GM18502 (cell line): Measurements from ENCODE around the gene PLEKHA7.
"Not testable (repeated sequence)": the region's sequence is repeated elsewhere in the genome, so short reads cannot be mapped to it uniquely, and the experiment has no call there.

Experiments
- ATAC-seq: cut with Tn5 transposase; IDR thresholded peaks from one replicate; pipeline ENCODE4 v1.9.1; 2021; ENCODE audit warnings: mild to moderate bottlenecking; ENCODE audit not compliant: unreplicated experiment, poor library complexity

Gene PLEKHA7

DNA sequence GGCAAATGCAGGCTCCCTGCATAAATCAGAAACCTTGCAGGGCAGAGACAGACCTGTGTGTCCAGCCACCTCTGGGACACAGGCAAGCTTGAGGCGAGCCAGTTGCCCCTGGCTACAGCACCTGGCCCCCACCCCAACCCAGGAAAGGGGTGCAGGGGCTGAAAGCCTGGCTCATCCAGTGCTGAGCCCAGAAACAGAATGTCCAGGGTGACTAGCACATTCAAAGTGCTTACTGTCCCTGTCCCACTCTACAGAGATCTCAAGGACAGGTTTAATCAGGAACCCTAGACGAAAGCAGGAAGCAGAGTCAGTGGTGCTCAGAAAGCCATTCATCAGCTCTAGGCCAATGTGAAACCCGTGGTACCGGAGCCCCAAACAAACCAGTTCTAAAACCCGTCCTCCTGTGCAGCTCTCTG lies 31.9 kb downstream of the PLEKHA7 start:
- no peak for ATAC-seq

GRCh38 chr11:16981651-16982194 lies 32.5 kb downstream of the PLEKHA7 start:
- no peak for ATAC-seq

GRCh38 chr11:16979703-16980622 lies 34.3 kb downstream of the PLEKHA7 start:
- ATAC-seq = no peak

- no peak for ATAC-seq
Measured at GRCh38 chr11:16977994-16978315, 36.3 kb downstream of the PLEKHA7 start.

DNA sequence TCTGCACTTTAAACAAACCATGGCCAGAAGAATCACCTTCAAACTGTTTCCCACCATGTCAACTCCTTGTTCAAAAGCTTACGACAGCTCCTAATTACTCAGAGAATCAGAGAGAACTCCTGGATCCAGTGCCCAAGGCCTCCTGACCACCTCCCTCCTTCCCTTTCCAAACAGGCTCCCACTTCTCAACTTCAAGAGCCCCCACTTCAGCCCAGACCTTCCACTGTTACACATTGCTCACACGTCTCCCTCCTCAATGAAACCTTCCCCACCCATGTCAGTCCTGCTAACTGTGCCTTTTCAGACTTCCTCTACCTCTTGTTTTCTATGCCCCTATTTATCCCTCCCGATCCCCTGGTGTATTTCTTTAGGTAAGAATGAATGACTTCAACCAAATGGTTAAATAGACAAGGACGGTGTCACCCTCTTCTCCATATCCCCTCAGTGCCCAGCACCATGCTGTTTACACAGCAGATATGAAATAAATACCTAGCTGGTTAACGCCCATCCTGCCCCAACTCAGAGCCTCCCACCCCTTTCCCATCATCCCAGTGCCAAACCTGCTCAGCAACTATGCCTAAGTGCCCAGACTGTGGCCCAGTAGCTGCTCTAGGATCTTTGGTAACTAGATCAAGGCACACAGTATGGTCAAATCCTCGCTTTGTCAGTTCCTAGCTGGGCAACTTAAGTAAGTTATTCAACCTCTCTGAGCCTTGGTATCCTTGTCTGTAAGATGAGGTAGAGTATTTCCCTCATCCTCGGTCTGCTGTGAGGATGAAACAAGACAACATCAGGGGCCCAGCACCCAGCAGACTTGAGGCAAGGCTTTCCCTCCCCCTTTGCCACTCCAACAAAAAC lies 36.8 kb downstream of the PLEKHA7 start:
- no peak for ATAC-seq

GRCh38 chr11:16976379-16976778 lies 37.8 kb downstream of the PLEKHA7 start:
- ATAC-seq = no peak

DNA sequence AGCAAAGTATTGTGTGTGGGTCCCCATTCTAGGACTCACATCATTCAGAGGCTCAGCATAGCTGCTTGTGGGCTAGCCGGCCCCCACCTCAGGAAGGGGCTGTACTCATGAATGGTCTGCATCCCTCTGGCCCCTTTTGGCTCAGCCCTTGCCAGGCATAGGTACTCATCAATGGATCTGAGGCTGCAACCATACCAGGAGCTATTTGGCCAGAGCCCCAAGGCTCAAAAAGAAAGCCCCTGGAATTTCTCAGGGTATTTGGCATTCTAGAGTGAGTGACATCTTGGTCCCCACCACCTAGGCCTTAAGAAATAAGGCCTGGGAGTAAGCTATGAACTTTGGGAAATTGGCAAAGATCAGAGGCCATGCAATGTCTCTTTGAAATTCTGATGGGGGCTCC lies 38.3 kb downstream of the PLEKHA7 start:
- no peak for ATAC-seq

- ATAC-seq = no peak
Measured at GRCh38 chr11:16973338-16973964, 40.8 kb downstream of the PLEKHA7 start.

- no peak for ATAC-seq
Measured at GRCh38 chr11:16969010-16969999, 44.9 kb downstream of the PLEKHA7 start.

DNA sequence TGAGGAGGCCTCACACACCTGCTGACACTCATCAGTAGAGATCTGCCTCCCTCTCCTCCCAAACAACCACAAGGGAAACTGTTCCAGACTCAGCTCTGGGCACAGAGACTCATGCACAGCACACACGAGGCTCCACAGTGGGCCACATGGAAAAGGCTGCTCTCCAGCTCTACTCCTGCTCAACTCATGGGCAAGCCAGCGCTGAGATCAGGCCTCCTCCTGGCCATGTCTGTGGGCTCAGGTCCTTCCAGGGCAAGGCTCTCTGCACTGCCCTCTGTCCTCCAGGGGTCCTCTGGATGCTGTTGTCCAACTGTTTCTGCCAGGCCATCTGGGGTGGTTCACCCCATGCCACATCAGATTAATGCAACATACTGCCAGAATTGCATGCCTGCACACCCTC lies 46.0 kb downstream of the PLEKHA7 start:
- no peak for ATAC-seq

- ATAC-seq = no peak
Measured at GRCh38 chr11:16966930-16967671, 47.1 kb downstream of the PLEKHA7 start.

GRCh38 chr11:16964501-16964900 lies 49.7 kb downstream of the PLEKHA7 start:
- ATAC-seq = no peak

DNA sequence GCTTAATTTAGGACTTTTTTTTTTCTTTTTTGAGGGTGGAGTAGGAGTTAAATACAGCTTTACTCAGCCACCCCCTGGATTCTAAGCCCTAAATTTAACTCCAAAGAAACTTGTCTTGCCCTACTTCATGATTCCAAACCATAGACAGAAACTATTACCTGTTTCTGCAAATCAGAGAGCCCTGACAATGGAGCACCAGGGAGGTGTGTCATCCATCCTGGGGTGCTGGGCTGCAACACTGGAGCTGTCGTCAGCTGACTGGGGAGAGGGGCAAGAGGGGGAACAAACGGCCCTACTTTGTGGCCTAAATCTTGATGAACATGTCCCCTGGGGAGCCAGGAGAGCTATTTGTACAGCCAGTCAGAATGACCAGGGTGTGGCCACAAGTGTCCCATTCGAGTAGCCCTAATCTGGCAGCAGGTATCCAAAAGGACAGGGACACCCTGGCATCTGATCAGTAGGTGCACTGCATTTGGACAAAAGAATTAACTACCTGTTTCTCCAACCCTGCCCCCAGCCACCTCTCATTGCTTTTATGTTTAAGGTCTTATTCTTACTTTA lies 50.8 kb downstream of the PLEKHA7 start:
- no peak for ATAC-seq

DNA sequence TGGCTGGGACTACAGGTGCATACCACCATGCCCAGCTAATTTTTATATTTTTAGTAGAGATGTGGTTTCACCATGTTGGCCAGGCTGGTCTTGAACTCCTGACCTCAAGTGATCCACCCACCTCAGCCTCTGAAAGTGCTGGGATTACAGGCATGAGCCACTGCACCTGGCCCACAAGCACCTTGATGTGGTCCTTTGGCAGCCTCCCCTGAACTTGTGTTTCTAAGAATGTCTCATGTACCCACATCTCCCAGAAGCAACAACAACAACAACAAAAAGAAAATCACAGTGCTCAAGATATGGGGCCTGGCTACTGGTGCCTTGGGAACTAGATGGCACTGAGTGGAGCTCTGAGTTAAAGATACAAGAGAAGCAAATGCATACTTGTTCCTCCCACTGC lies 51.6 kb downstream of the PLEKHA7 start:
- ATAC-seq = not testable (repeated sequence)

- ATAC-seq = no peak
Measured at GRCh38 chr11:16962146-16962545, 52.1 kb downstream of the PLEKHA7 start.

DNA sequence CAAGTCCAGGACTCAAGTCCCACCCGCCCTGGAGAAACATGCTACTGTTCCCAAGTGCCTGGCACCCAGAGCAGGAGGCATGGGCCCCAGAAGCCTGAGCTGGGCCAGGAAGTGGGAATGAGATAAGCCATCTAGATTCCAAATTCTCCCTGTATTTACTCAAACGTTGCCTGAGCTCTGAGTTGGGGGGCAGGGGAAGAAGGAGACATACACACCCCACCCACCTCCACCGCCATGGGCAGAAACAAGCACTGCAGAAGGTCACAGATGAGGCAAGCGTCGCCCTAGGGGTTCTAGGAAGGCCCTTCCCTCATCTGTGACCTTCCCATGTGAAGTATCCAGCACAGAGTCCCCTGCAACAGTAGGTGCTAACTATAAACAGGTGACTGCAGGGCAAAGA lies 54.0 kb downstream of the PLEKHA7 start:
- ATAC-seq = no peak

GRCh38 chr11:16959602-16960001 lies 54.6 kb downstream of the PLEKHA7 start:
- no peak for ATAC-seq

GRCh38 chr11:16958833-16959232 lies 55.4 kb downstream of the PLEKHA7 start:
- no peak for ATAC-seq
